Hepatocyte (in vitro differentiated cells): Measurements from ENCODE around the gene CNOT10.
"Not testable (repeated sequence)": the region's sequence is repeated elsewhere in the genome, so short reads cannot be mapped to it uniquely, and the experiment has no call there.

Source experiments
- EZH2 ChIP-seq: fragments of 200-600 bp; sonication (generic); IDR thresholded peaks from 2 replicates; pipeline ENCODE4 v1.6.1; 2016; ENCODE audit warnings: antibody characterized with exemption, mild to moderate bottlenecking, borderline replicate concordance
- TF ChIP-seq, protein P1 (sequence below): fragments of 200-600 bp; sonication (generic); IDR thresholded peaks from 2 replicates; pipeline ENCODE4 v1.5.1; 2016; ENCODE audit warnings: antibody characterized with exemption, mild to moderate bottlenecking; ENCODE audit not compliant: poor library complexity

DNA sequence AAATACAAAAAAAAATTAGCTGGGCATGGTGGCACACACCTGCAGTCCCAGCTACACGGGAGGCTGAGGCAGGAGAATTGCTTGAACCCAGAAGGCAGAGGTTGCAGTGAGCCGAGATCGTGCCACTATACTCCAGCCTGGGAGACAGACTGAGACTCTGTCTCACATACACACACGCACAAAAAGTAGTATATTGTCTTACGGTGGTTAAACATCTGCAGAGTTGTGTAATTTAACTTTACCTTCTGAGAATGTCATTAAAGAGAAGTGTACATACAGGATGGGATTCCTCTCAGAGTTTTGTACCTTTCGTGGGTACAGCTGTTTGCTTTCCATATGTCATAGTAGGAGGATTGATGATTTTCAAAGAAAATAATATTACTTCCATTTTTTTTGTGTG lies 58.5 kb downstream of the CNOT10 start:
- TF ChIP-seq, protein P1, sequence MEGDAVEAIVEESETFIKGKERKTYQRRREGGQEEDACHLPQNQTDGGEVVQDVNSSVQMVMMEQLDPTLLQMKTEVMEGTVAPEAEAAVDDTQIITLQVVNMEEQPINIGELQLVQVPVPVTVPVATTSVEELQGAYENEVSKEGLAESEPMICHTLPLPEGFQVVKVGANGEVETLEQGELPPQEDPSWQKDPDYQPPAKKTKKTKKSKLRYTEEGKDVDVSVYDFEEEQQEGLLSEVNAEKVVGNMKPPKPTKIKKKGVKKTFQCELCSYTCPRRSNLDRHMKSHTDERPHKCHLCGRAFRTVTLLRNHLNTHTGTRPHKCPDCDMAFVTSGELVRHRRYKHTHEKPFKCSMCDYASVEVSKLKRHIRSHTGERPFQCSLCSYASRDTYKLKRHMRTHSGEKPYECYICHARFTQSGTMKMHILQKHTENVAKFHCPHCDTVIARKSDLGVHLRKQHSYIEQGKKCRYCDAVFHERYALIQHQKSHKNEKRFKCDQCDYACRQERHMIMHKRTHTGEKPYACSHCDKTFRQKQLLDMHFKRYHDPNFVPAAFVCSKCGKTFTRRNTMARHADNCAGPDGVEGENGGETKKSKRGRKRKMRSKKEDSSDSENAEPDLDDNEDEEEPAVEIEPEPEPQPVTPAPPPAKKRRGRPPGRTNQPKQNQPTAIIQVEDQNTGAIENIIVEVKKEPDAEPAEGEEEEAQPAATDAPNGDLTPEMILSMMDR = not testable (repeated sequence)
- not testable (repeated sequence) for TF ChIP-seq EZH2
